Retinal pigment epithelial cell (primary cell): ENCODE data around the gene DNAH14.

Source experiments
- DNase-seq: peaks from one replicate; pipeline ENCODE4 v3.0.0-alpha.2; 2010; ENCODE audit warnings: low read depth
- H3K4me3 ChIP-seq: 2 replicates; pipeline ENCODE4 v1.5.1; 2011; ENCODE audit warnings: mild to moderate bottlenecking, low read length, control low read depth, moderate library complexity
- CTCF ChIP-seq: conservative IDR thresholded peaks from 2 replicates; pipeline ENCODE4 v1.5.1; 2011; ENCODE audit warnings: low read depth, low read length, control low read depth, inconsistent platforms

DNAH14 gene

GRCh38 chr1:225408249-225408648 is 478.8 kb downstream of the DNAH14 start:
- no peak overlapping the region for H3K4me3 ChIP-seq
- no peak for DNase-seq
- no peak for TF ChIP-seq CTCF

GRCh38 chr1:225409051-225409450 is 479.6 kb downstream of the DNAH14 start:
- no peak overlapping the region for H3K4me3 ChIP-seq
- no peak for TF ChIP-seq CTCF
- DNase-seq: no peak

GRCh38 chr1:225410036-225410435 is 480.6 kb downstream of the DNAH14 start:
- TF ChIP-seq CTCF: no peak
- H3K4me3 ChIP-seq: no peak overlapping the region
- DNase-seq: no peak

- DNase-seq: no peak
- H3K4me3 ChIP-seq: no peak overlapping the region
- no peak for TF ChIP-seq CTCF
Observed at GRCh38 chr1:225412321-225412720, 482.8 kb downstream of the DNAH14 start.

- TF ChIP-seq CTCF: no peak
- no peak overlapping the region for H3K4me3 ChIP-seq
- DNase-seq: no peak
Observed at GRCh38 chr1:225412803-225413351, 483.4 kb downstream of the DNAH14 start.

GRCh38 chr1:225413708-225414375 is 484.4 kb downstream of the DNAH14 start:
- H3K4me3 ChIP-seq: no peak overlapping the region
- TF ChIP-seq CTCF: no peak
- no peak for DNase-seq

- no peak for TF ChIP-seq CTCF
- DNase-seq: no peak
- no peak overlapping the region for H3K4me3 ChIP-seq
Observed at GRCh38 chr1:225415307-225415706, 485.8 kb downstream of the DNAH14 start.
